Sigmoid colon (tissue), 4 donors: ENCODE measurements around the gene MAZ.
"Not testable (repeated sequence)": the region's sequence is repeated elsewhere in the genome, so short reads cannot be mapped to it uniquely, and the experiment has no call there.

ENCODE experiments used
- EP300 ChIP-seq, 4 donors: sonication (generic); formaldehyde crosslinking; IDR thresholded peaks; one replicate each; pipeline ENCODE4 v1.6.1; 2017; ENCODE audit warnings: antibody characterized with exemption in 4 of 4
- POLR2A ChIP-seq, 2 donors: fragments of 450-650 bp; IDR thresholded peaks; one replicate each; pipeline ENCODE4 v1.6.1; 2016; ENCODE audit warnings: antibody characterized with exemption in 2 of 2, mild to moderate bottlenecking in 2 of 2, moderate library complexity in 2 of 2
- POLR2AphosphoS5 ChIP-seq, 4 donors: sonication (generic); formaldehyde crosslinking; IDR thresholded peaks; one replicate each; pipeline ENCODE4 v1.6.1; 2017; ENCODE audit warnings: antibody characterized with exemption in 4 of 4
- TF ChIP-seq, protein P1 (sequence below), 4 experiments: fragments of 450-650 bp in 3 of 4; fragments of 200-600 bp in 1 of 4; IDR thresholded peaks; one replicate each; pipeline ENCODE4 v1.5.1; 2016 to 2019; ENCODE audit warnings: antibody characterized with exemption in 4 of 4, mild to moderate bottlenecking in 3 of 4, moderate library complexity in 2 of 4

- not testable (repeated sequence) for TF ChIP-seq POLR2AphosphoS5, EP300, POLR2A (IDR thresholded peaks at IDR 0.05)
- TF ChIP-seq, protein P1, sequence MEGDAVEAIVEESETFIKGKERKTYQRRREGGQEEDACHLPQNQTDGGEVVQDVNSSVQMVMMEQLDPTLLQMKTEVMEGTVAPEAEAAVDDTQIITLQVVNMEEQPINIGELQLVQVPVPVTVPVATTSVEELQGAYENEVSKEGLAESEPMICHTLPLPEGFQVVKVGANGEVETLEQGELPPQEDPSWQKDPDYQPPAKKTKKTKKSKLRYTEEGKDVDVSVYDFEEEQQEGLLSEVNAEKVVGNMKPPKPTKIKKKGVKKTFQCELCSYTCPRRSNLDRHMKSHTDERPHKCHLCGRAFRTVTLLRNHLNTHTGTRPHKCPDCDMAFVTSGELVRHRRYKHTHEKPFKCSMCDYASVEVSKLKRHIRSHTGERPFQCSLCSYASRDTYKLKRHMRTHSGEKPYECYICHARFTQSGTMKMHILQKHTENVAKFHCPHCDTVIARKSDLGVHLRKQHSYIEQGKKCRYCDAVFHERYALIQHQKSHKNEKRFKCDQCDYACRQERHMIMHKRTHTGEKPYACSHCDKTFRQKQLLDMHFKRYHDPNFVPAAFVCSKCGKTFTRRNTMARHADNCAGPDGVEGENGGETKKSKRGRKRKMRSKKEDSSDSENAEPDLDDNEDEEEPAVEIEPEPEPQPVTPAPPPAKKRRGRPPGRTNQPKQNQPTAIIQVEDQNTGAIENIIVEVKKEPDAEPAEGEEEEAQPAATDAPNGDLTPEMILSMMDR (IDR thresholded peaks at IDR 0.05) = not testable (repeated sequence)
Measured at GRCh38 chr16:29833219-29833618, 26.9 kb downstream of the MAZ start.
